Esophagus squamous epithelium (tissue), 4 donors: ENCODE measurements around the gene SLC9A9.

Experiments used
- POLR2A ChIP-seq, 4 donors: fragments of 450-650 bp; IDR thresholded peaks; one replicate each; pipeline ENCODE4 v1.6.1; 2017; ENCODE audit warnings: antibody characterized with exemption in 4 of 4, mild to moderate bottlenecking in 4 of 4, moderate library complexity in 3 of 4
- TF ChIP-seq, protein P1 (sequence below), 6 experiments: fragments of 450-650 bp in 4 of 6; fragments of 200-600 bp in 2 of 6; sonication (generic) in 2 of 6; IDR thresholded peaks; one replicate each; pipeline ENCODE4 v1.5.1; 2016 to 2019; ENCODE audit warnings: antibody characterized with exemption in 6 of 6, mild to moderate bottlenecking in 4 of 6, moderate library complexity in 4 of 6

- TF ChIP-seq, protein P1, sequence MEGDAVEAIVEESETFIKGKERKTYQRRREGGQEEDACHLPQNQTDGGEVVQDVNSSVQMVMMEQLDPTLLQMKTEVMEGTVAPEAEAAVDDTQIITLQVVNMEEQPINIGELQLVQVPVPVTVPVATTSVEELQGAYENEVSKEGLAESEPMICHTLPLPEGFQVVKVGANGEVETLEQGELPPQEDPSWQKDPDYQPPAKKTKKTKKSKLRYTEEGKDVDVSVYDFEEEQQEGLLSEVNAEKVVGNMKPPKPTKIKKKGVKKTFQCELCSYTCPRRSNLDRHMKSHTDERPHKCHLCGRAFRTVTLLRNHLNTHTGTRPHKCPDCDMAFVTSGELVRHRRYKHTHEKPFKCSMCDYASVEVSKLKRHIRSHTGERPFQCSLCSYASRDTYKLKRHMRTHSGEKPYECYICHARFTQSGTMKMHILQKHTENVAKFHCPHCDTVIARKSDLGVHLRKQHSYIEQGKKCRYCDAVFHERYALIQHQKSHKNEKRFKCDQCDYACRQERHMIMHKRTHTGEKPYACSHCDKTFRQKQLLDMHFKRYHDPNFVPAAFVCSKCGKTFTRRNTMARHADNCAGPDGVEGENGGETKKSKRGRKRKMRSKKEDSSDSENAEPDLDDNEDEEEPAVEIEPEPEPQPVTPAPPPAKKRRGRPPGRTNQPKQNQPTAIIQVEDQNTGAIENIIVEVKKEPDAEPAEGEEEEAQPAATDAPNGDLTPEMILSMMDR (IDR thresholded peaks at IDR 0.05), result no peak
- TF ChIP-seq POLR2A (IDR thresholded peaks at IDR 0.05), result no peak
Measured at GRCh38 chr3:143810166-143810952, 37.9 kb downstream of the SLC9A9 start.
